ENCODE measurements around the gene CBX8. TPM values are rescaled to one million over a fixed set of nuclear protein-coding genes. Genes with fewer than 3 reads are reported as not detected.

The CBX8 gene
- total and polyA plus RNA-seq, 7 donors: 0.28 to 5.6 (median 1.8) TPM

DNA sequence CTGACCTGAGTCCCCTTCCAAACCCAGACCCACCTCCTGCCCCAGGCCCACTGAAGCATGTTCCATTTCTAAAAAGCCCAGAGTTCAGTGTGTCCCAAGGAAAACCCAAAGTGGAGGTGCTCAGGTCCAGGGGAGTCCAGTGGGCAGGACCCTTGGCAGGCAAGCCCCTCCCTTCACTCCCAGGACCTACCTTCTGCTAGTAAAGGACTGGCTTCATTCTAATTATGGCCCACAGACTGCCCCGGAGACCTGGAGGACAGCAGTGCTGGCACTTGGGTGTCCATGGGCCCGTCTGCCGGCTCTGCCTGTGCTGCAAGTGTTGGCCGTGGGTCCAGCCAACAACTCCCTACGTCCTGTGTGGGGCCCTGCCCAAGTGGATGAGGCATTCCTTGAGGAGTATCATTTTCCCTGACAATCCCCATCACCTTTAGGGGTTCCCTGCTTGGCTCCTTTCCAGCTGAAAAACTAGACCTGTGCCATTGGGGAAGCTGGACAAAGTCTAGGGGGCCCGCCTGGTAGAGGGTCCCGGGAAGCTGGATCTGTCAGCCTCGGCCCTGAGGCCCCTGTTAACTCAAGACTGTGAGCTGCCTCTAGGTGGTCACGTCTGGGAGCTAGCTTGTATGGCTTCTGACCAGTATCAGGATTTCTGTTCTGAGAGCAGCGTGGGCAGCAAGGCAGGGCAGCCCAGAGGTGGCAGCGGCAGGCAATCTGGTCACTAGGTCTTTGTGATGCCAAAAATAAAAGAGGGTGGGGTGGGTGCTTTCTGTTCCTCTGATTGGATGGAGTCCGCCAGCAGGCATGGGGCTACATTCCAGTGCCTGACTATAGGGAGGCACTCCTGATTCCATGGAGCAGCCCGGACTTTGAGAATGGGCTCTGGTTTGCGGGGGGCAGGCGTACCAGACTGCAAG is 10.7 kb downstream of the CBX8 start:
- 81 to 92% methylated on average over 15 of the region's 15 CpGs for WGBS, 2 donors
- intact Hi-C loops (cut with DNase I): no loop called here
- Histone ChIP-seq H3K27ac (no peak overlapping the region), H3K4me1 (peaks cover 0 to 14% (median 11%) of the 10 kb centered on the region in 4 donors), H3K4me3 (no peak overlapping the region), H3K36me3 (no peaks in the 10 kb centered on the region), H3K9me3 (no peaks in the 10 kb centered on the region), H3K27me3 (peaks cover 39 to 94% (median 93%) of the 10 kb centered on the region in 3 donors)
- TF ChIP-seq POLR2AphosphoS5 (IDR thresholded peaks at IDR 0.05) (no peak), EP300 (IDR thresholded peaks at IDR 0.05) (no peak), POLR2A (IDR thresholded peaks at IDR 0.05) (no peak)
- TF ChIP-seq, protein P1, sequence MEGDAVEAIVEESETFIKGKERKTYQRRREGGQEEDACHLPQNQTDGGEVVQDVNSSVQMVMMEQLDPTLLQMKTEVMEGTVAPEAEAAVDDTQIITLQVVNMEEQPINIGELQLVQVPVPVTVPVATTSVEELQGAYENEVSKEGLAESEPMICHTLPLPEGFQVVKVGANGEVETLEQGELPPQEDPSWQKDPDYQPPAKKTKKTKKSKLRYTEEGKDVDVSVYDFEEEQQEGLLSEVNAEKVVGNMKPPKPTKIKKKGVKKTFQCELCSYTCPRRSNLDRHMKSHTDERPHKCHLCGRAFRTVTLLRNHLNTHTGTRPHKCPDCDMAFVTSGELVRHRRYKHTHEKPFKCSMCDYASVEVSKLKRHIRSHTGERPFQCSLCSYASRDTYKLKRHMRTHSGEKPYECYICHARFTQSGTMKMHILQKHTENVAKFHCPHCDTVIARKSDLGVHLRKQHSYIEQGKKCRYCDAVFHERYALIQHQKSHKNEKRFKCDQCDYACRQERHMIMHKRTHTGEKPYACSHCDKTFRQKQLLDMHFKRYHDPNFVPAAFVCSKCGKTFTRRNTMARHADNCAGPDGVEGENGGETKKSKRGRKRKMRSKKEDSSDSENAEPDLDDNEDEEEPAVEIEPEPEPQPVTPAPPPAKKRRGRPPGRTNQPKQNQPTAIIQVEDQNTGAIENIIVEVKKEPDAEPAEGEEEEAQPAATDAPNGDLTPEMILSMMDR (IDR thresholded peaks at IDR 0.05): no peak
- DNase-seq: no peak

DNA sequence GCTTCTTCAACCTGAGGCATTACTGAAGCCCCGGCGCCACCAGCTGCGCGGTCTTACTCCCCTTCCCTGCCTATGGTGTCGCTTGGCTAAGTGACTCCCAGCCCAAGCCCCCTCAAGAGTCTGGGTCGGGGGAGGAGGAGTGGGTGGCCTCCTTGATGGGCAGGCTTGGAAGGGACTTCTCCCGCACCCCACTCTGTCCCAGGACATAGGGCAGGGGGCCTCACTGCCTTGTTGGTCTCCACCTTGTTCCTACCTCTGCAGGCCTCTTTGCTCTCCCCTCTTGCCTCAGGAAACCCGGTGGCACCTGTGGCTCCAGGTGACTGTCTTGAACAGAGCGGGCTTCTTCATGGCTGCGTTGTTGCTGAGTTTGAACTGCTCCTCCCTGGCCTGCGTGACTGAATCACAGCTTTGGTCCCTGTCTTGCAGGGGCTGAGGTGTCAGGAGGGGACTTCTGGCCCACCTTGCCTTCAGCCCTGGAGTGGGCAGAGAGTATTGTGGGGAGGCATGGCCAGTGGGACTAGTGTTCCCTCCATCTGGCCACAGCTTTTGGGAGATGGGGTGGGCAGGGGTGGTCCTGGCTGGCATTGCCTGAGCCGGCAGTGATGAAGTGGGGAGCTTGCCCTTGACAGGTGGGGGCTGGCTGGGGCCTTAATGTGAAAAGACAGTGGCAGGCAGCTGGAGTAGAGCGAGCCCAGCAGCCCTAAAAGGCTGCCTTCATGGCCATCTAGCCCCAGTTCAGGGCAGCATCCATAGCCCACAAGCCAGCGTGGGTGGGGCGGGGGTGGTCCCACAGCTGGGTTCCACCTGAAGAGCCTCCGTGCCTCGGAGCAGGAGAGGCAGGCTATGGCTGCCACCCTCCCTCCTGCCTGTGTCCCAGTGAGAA is 11.6 kb downstream of the CBX8 start:
- Histone ChIP-seq H3K27ac (no peak overlapping the region), H3K4me1 (peaks cover 0 to 9% (median 8%) of the 10 kb centered on the region in 4 donors), H3K27me3 (peaks cover 30 to 93% (median 91%) of the 10 kb centered on the region in 3 donors), H3K36me3 (no peaks in the 10 kb centered on the region), H3K4me3 (no peak overlapping the region), H3K9me3 (no peaks in the 10 kb centered on the region)
- intact Hi-C loops (cut with DNase I): no loop called here
- TF ChIP-seq EP300 (IDR thresholded peaks at IDR 0.05): no peak
- no peak for TF ChIP-seq POLR2A (IDR thresholded peaks at IDR 0.05)
- TF ChIP-seq, protein P1 (IDR thresholded peaks at IDR 0.05): no peak
- TF ChIP-seq POLR2AphosphoS5 (IDR thresholded peaks at IDR 0.05): no peak
- 94 to 95% methylated on average over 17 of the region's 17 CpGs for WGBS, 2 donors
- no peak for DNase-seq

GRCh38 chr17:79784353-79785016 is 12.4 kb downstream of the CBX8 start:
- 93 to 95% methylated on average over 31 of the region's 31 CpGs for WGBS, 2 donors
- no peaks in the 10 kb centered on the region for H3K9me3 ChIP-seq
- no peak overlapping the region for H3K4me3 ChIP-seq
- DNase-seq: no peak
- intact Hi-C loops (cut with DNase I): no loop called here
- no peaks in the 10 kb centered on the region for H3K36me3 ChIP-seq
- peaks cover 23 to 93% (median 90%) of the 10 kb centered on the region in 3 donors for H3K27me3 ChIP-seq
- H3K27ac ChIP-seq: no peak overlapping the region
- TF ChIP-seq POLR2A (IDR thresholded peaks at IDR 0.05) (no peak), POLR2AphosphoS5 (IDR thresholded peaks at IDR 0.05) (no peak), EP300 (IDR thresholded peaks at IDR 0.05) (no peak)
- TF ChIP-seq, protein P1 (IDR thresholded peaks at IDR 0.05): no peak
- peaks cover 0 to 1% (median under 1%) of the 10 kb centered on the region in 4 donors for H3K4me1 ChIP-seq

DNA sequence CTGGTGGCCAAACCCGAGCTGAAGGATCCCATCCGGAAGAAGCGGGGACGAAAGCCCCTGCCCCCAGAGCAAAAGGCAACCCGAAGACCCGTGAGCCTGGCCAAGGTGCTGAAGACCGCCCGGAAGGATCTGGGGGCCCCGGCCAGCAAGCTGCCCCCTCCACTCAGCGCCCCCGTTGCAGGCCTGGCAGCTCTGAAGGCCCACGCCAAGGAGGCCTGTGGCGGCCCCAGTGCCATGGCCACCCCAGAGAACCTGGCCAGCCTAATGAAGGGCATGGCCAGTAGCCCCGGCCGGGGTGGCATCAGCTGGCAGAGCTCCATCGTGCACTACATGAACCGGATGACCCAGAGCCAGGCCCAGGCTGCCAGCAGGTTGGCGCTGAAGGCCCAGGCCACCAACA is 13.0 kb downstream of the CBX8 start:
- Histone ChIP-seq H3K27ac (no peak overlapping the region), H3K36me3 (no peaks in the 10 kb centered on the region), H3K4me1 (peaks cover 0 to 5% (median 2%) of the 10 kb centered on the region in 4 donors), H3K27me3 (peaks cover 24 to 93% (median 89%) of the 10 kb centered on the region in 3 donors), H3K9me3 (no peaks in the 10 kb centered on the region), H3K4me3 (no peak overlapping the region)
- intact Hi-C loops (cut with DNase I): no loop called here
- WGBS, 2 donors: 92 to 96% methylated on average over 18 of the region's 18 CpGs
- no peak for DNase-seq
- TF ChIP-seq POLR2AphosphoS5 (IDR thresholded peaks at IDR 0.05) (no peak), POLR2A (IDR thresholded peaks at IDR 0.05) (no peak), EP300 (IDR thresholded peaks at IDR 0.05) (no peak)
- TF ChIP-seq, protein P1 (IDR thresholded peaks at IDR 0.05): no peak

All from sigmoid colon (tissue), 7 donors.